A172 (cell line): Measurements from ENCODE around the gene FOXE3. TPM values are rescaled to one million over a fixed set of nuclear protein-coding genes. Genes with fewer than 3 reads are reported as not detected.

Experiments used
- DNase-seq: peaks from one replicate; pipeline ENCODE4 v3.0.0-alpha.2; 2015; ENCODE audit warnings: low spot score
- total RNA-seq: library from RNA; depleted of rRNA; stranded (reverse); fragments of >200 nt; shearing (Covaris generic); gene quantifications from 2 replicates; pipeline ENCODE4 v1.2.3, GENCODE V29; 2014

Gene FOXE3
- total RNA-seq, 1 experiment from 2014 or later: not detected

GRCh38 chr1:47435506-47436303, 19.6 kb downstream of the FOXE3 start:
- DNase-seq: no peak

DNA sequence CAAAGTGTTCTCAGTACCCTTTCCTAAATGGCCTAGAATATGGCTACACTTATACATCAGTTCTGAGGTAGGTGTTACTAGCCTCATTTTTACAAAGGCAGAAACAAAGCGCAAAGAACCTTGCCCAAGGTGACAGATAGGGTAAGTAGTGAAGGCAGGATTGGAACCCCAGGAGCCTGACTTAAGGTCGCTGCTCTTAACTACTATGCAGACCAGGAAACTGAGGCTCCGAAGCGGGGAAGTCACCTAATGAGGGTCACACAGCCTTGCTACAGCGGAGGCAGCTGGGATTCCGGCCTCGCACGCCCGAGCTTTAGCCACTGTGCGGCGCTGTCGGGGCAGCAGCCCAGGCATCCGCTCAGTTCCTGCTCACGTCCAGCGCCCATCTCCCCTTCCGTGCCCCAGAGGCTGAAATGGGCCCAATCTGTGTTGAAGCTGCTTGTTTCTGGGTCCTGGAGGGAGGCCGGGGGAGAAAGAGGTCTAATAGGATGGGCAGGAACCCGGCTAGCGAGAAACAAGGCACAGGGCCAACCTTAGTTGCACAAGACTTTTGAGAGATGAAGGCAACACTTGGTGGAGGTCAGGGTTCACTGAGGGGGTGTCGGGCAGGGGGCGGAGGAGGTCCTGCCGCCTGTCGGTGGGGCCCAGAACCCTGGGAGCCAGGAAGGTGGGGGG, 20.4 kb downstream of the FOXE3 start:
- DNase-seq: peak; percentile 61

DNA sequence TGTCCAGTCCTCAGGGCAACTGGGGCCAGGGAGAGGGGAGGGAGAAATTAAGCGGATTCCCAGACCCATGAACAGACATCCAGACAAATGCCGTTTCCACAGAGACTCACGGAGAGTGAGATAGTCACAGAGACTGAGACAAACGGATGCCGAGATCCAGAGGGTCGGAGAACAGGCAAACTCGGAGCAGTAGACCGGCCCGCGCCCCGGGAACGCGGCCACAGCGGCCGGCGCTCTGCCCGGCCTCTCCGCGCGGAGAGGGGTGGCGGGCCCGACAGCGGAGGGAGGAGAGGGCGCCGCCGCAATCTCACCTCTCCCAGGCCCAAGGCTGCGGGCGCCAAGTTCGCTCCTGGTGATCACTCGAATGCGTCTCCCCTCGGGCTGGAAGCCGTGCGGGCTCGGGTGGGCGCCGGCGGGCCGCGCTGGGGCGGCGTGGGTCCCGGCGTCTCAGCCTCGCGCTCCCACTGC, 20.9 kb downstream of the FOXE3 start:
- DNase-seq: peak; percentile 15

DNA sequence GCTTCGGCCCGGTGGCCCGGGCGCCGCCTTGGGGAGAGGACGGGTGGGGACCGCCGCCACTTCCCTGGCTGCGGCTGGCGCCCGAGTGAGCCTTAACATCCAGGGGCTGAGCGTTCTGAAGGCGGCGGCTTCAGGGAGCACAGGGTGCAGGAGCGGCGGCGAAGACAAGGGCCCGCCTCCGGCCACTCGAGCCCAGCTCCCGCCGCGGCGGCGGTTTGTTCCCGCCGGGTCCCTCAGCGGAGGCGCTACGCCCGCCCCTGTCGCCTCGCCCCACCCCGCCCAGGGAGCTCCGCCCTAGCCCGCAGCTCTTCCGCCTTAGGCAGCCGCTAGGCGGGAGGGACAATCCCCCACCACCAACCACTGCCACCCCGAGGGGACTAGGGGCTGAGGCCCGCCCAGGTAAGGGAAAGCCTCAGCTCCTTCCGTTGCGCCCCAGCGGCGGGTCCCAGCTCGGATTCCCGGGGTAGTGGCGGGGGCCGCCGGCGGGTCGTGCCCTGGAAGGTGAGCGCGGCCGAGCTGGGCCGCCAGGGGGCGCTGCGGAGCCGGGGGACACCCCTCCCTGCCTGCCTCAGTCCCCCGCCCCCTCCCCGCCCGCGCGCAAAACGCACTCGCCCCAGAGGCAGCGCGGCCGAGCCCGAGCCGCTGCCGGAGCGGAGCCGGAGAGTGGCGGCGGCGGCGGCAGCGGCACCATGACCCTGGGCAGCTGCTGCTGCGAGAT, 21.5 kb downstream of the FOXE3 start, which contains the start of gene FOXD2:
TSS of gene FOXD2 (plus strand) at position 598 of the 718 bp plus-strand sequence. CDS start at position 690, 92 bp downstream.
- peak; percentile 76 for DNase-seq

GRCh38 chr1:47438165-47439016, 22.3 kb downstream of the FOXE3 start:
- no peak for DNase-seq

- DNase-seq: no peak
These were observed 23.1 kb downstream of the FOXE3 start for GRCh38 chr1:47439017-47439818.

GRCh38 chr1:47439819-47440598, 23.9 kb downstream of the FOXE3 start:
- DNase-seq: no peak

DNA sequence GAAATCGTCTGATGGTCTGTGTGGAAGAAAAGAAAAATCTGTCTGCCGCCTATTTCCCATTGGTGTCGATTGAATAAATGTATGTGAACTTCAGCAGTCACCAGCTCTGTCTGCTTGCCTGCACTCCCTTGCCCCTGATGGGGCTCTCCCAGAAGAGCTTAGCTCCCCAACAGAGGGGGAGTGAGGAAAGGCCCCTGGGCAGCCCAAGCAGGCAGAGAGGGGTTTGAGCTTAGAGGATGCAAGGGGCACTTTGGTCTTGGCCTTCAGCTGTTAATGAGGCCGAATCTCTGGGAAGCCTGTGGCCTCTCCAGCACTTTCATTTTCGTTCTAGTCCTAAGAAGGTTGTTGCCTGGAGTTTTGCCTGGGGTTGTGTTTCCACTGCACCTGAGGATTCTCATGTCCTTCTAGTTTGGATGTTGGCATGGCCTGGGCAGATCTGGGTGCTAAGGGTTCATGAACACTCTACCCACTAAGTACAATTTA, 24.6 kb downstream of the FOXE3 start:
- DNase-seq: no peak

DNA sequence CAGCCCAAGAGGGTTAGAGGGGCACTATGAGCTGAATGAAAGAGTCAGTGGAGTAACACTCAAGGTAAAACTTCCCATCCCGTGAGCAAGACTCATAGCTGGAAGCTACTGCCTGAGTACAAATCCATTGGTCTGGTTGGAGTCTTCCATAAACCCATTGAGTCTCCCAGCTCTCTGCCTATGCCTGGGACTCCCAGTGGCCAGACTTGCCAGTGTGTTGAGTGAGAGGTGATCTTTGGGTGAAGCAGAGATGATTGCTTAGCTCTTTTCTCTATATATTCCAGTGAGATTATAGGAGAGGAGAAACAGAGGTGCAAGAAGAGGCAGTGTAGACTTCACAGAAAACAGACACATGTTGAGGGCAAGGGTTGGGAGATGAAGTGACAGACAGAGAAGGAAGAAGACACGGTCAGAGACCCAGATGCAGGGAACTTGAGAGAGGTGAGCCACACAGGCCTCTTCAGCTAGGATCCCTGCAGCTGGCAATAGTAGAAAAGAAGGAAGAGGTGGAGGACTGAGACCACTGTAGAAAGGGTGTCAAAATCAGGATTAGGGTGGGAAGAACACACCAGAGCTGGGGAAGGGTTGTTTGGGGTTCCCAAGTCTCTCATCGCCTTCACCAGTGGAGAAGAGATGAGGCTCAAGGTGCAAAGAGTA, 25.5 kb downstream of the FOXE3 start:
- DNase-seq: no peak

DNA sequence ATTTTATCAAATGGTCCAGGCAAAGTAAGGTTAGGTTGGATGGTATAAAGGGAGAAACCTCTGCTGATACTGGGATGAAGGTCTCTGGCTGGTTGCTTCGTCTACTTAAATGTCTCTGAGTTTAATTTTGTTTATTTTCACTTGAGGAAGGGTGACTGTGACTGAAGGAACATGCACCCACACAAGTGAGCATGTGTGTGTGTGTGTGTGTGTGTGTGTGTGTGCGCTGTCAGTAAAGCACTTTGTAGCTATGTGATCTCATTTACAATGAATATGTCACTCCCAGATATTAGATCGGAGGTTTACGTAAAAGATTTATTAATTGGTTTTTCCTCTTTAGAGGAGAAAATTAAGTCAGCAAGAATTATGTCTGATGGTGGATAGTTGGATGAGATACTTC, 26.1 kb downstream of the FOXE3 start:
- no peak for DNase-seq

- no peak for DNase-seq
These were observed 26.9 kb downstream of the FOXE3 start for GRCh38 chr1:47442842-47443529.

GRCh38 chr1:47443530-47444296, 27.6 kb downstream of the FOXE3 start:
- no peak for DNase-seq

- DNase-seq: no peak
These were observed 28.1 kb downstream of the FOXE3 start for GRCh38 chr1:47444297-47444561.

DNA sequence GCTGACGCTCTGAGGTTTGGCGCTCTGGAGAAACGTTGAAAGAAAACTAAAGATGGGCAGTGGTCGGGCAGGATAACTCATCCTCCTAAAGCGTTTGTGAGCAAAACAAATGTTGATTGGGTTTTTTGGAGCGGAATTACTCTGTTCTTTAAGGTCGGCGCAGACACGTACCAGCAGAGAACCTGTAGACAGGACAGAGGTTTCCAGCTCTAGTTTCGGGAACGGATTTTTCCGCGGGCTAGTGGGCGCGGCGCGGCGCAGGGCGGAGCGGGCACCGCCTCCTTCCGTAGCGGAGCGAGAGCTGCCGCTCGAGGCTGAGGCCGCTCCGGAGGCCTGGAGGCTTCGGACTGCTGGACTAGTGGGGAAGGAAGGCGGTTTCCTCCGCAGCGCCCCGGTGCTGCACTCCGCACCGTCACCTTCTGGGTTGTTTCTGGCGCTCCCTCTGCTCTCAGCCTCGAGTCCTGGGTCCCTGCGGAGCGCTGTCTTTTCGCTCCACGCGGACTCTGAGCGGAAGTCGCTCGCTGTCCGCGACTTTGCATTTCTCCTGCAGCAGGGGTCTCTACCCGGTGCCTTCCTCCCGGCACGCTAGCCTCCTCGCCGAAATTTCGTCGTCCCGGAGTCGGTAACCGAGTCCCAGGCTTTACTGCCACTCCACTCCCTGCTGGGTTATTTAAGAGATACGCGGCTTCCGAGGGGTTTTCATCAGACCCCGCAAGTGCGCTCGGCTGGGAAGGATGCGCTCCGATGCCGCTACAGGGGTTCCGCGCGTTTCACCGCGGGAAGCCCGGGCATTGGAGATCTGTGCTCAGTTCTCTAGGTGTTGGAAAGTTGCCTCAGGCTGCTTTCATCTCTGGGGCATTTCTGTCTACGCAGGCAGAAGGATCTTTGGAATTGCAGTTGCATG, 28.7 kb downstream of the FOXE3 start:
- DNase-seq: no peak

- no peak for DNase-seq
These were observed 29.9 kb downstream of the FOXE3 start for GRCh38 chr1:47445823-47446550.
